SH-SY5Y (cell line): ENCODE measurements around the gene SPTAN1.

Source experiments
- GATA2 ChIP-seq: IDR thresholded peaks from 2 replicates; pipeline ENCODE4 v1.6.1; 2011; ENCODE audit warnings: mild to moderate bottlenecking, low read depth, low read length
- GATA3 ChIP-seq: IDR thresholded peaks from 2 replicates; pipeline ENCODE4 v1.6.1; 2011; ENCODE audit warnings: low read depth, mild to moderate bottlenecking, low read length, moderate library complexity

DNA sequence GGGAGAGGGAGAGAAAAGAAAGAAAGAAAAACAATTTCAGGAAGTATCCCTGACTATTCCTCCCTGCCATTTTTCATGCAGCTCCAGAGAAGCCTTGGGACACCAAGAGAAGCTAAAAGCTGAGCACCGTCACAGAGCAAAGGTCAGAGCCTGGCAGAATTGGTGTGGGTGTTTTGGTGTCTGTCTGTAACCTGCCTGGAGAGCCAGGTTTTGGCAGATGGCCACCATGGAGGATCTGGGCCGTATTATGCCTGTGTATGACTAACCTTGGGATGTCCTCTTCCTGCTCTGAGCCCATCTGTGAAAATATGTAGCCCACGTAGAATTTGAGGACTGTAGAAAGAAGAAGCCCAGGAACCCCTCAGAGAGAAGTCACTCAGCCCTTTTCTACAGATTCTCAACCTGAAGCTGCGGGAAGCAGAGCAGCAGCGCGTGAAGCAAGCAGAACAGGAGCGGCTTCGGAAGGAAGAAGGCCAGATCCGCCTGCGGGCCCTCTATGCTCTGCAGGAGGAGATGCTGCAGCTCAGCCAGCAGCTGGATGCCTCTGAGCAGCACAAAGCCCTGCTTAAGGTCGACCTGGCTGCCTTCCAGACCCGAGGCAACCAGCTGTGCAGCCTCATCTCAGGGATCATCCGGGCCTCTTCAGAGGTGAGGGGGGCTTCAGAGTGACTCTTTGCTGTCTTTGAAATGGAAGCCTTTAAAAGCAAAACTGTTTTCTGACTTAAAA, 29.0 kb upstream of the SPTAN1 start:
- TF ChIP-seq GATA2 (0 out of 2 replicates have a peak, but pooled peaks have one; percentile 29), GATA3 (no peak)
